NCI-H1436 treated with DMSO at 0.1 percent for 48 hours (cell line): ENCODE results near the gene CPNE6.

Source experiments
- DNase-seq: peaks from one replicate; lab custom pipeline; 2025; lab: John Stamatoyannopoulos, UW

The CPNE6 gene

DNA sequence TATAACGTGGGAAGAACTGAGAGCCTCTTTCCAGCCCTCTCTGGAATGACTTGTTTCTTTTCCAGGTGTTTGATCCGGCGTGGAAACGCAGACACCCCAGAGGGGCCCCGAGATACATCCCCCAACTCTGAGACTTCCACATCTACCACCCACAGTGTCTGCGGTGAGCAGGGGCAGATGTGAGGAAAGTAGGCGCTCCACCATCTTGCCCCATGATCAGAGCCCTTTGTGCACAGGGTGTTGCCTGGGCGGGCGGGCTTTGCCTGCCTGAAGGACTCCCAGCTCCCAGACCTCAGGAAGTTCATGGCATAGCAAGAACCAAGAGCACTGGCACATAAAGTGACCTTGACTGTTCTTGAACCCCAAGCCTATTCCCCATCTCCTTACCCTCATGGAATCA is 16.7 kb upstream of the CPNE6 start:
- DNase-seq, result no peak

DNA sequence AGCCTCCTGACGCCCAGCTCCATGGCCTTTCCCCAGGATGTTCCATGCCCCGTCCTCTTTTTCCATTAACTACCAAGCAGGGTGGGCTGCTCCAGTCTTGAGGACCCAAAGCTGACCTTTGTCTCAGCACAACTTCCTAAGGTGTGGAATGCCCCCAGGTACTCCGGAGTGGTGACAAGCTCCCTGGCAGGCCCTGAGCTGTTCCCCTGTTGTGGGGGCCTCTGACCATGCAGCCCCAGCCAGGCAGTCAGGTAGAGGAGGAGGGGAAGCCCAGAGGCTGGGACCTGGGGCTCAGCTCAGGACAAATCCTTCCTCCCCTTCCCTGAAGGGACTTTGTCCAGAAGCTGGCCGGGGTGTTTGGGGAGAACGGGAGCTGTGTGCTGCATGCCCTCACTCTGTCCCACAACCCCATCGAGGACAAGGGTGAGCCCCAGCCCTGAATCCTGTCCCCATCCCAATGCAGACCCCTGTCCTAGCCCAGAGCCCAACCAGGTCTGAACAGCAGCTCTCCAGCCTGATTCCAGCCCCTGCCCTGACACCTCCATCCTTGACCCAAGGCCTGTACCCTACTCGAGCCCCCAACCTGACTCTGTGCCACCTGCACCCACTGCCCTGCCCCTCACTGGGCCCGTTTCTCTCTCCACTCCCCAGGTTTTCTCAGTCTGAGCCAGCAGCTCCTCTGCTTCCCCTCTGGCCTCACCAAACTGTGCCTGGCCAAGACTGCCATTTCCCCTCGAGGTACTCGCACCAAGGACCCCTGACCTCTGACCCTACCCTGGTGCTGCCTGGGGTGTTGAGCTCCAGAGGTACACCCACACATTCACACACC is 15.2 kb upstream of the CPNE6 start:
- no peak for DNase-seq

DNA sequence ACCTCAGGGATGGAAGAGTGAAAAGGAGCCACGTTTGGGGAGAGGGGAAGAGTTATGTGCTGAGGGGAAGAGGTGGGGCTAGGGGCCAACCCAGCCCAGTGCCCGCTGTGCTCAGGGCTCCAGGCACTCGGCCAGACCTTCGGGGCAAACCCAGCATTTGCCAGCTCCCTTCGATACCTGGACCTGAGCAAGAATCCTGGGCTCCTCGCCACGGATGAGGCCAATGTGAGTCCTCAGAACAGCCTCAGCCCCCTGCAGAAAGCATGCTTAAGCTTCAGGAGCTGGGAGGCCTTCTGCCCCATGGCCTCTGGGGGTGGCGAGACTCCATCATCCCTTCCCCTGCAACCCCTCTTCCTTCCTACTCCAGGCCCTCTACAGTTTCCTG is 14.6 kb upstream of the CPNE6 start:
- DNase-seq, result no peak

DNA sequence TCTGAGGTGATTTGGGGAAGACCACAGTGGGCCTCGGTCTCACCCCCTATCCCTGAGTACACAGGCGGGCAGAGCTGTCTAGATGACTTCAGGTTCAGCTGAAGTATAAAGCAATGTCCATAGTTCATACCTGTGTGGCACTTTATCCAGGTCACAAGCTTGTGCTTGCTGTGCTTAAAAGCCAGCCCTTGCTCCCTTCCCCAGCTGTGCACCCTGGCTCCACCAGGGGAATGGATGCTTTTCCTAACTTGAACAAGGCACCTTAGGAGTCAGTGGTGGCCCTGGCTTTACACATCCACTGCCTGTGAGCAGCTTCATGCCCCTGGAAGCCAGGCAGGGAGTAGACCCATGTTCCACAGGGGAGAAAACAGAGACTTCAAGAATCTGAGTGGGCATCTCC is 14.1 kb upstream of the CPNE6 start:
- no peak for DNase-seq

DNA sequence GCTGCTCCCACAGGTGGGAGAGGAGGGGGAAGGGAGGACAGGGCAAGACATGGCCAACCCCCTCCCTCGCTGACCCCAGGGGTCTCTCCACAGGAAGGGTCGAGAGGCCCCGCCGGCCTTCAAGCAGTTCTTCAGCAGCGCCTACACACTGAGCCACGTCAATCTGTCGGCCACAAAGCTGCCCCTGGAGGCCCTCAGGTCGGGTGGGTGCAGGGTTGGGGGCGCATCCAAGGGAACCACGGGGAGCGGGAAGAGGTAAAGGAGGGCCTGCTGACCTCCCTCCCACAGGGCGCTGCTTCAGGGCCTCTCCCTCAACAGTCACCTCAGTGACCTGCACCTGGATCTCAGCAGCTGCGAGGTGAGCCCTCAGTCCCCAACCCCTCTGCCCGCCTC is 13.5 kb upstream of the CPNE6 start:
- DNase-seq, result no peak

DNA sequence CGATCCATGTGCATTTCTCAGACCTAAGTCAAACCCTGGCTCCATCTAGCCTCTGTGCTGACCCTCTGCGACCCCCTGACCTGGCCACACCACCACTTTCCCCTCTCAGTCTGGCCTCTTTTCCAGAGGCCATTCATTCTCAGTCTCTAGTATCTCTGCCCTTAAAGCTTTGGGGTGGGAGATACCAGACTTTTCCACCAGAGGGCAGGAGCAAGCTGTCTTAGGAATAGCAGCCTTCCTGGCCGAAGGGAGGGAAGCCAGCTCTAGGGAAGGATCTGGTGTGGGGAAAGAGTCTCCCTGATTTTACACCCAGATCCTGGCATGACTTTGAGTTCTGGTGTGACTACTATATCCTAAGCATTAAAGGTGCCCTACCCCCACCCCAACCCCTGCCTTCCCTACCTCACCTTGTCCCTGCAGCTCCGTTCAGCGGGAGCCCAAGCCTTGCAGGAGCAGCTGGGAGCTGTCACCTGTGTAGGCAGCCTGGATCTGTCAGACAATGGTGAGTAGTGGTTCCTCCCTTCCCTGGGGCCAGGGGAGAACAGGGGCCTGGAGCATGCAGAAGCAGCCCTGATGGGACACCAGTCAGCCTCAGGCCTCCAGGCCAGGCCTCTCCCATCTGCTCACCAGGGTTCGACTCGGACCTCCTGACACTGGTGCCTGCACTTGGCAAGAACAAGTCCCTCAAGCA is 13.0 kb upstream of the CPNE6 start:
- no peak for DNase-seq

DNA sequence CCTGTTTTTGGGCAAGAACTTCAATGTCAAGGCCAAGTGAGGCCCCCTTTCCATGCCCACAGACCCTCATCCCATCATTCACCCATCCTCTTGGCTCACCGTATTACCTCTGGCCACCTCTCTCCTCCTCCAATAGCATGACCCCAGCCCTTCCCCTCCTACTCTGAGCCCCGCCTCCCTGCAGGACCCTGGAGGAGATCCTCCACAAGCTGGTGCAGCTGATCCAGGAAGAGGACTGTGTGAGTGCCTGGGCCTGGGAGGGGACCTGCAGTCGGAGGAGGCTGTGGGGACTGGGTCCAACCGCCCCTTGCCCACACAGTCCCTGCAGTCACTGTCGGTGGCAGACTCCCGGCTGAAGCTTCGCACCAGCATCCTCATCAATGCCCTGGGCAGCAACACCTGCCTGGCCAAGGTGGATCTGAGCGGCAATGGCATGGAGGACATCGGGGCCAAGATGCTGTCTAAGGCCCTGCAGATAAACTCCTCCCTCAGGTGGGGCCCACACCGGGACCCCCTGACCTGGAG is 12.3 kb upstream of the CPNE6 start:
- no peak for DNase-seq

DNA sequence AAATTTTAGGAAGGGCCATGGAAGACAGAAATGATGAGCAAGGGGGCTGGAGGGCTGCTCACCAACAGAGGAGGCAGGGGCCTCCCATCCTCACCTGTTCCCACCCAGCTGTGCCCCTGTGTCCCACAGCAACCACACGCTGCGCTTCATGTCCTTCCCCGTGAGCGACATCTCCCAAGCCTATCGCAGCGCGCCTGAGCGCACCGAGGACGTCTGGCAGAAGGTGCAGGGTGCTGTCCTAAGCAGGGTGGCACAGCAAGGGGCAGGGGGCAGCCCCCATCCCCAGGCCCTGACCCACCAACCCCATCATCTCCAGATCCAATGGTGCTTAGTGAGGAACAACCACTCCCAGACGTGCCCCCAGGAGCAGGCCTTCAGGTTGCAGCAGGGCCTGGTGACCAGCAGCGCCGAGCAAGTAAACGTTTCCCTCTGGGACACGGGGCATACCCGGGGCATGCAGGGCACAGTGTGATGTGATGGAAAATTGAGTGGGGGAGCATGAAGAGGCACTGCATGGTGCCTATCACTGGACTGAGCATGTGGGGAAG is 11.4 kb upstream of the CPNE6 start:
- no peak for DNase-seq

DNA sequence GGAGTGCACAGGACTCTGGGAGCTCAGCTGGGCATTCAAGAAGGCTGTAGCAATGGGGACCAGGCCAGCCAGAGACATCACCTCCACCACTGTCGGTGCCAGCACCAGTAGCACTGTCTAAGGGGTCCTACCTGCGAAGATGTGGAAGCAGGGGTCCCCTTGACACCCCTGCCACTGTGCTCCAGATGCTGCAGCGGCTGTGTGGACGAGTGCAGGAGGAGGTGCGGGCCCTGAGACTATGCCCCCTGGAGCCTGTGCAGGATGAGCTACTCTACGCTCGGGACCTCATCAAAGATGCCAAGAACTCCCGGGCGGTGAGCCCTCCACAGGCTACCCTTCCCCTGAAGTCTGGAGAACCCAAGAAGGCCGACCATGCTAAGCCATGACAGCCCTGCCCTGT is 10.9 kb upstream of the CPNE6 start:
- no peak for DNase-seq

DNA sequence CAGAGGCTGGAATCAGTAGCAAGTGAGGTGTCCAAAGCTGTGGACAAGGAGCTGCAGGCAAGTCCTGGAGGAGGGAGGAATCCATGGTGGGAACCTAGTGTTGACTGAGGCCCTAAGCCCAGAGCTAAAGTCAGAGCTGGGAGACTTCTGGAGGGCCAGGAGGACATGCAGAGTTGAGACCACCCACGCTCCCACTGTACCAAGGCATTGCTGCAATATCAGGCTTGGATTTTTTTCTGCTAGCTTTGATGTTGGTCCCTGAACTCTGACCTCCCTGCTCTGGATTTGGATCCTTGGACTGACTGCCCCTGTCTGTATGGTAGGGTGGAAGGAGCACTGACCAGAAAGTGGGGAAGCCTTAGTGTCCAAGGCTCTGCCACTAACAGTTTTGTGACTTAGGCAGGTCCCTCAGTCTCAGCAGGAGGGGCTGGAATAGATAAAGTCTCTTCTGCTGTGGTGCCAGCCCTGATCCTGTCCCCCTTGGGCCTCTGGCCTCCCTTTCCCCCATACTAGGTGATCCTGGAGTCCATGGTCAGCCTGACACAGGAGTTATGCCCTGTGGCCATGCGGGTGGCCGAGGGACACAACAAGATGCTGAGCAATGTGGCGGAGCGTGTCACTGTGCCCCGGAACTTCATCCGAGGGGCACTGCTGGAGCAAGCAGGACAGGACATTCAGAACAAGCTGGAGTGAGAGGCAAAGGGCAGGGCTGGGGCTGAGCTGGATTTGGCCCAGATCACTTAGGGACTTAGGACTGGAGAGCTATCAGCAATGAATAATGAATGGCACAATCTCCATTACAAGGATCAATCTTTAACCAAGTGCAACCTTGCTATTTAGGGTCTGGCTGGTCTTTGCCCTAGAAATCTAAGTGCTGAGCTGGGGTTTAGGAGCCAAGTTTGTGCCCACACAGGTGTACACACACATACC is 10.1 kb upstream of the CPNE6 start:
- no peak for DNase-seq

DNA sequence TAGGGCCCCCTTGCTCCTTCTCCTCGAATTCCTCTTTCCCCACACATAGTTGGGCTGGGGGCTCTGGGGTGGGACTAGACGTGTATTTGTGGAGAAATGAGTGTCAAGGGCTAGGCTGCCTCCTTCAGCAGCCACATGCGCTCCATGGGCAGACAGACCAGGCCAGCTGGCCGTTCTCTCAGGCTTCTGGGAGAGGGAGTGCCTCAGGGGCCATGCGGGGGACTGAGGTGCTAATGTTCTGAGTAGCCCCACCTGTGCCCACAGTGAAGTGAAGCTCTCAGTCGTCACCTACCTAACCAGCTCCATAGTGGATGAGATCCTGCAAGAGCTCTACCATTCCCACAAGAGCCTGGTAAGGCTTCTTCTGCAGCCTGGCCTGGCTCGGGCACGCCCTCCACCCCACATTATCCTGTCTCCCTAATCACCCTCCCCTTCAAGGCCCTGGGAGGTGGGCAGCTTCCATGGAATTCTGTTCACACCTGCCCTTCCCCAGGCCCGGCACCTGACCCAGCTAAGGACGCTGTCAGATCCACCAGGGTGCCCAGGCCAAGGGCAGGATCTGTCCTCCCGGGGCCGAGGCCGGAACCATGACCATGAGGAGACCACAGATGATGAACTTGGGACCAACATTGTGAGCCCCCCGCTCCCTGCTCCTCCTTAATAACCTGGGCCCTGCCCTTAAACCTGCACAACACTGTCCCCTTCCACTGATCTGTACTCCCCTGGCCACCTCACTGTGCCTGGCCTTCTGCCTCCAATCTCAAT is 9.0 kb upstream of the CPNE6 start:
- DNase-seq, result no peak

DNA sequence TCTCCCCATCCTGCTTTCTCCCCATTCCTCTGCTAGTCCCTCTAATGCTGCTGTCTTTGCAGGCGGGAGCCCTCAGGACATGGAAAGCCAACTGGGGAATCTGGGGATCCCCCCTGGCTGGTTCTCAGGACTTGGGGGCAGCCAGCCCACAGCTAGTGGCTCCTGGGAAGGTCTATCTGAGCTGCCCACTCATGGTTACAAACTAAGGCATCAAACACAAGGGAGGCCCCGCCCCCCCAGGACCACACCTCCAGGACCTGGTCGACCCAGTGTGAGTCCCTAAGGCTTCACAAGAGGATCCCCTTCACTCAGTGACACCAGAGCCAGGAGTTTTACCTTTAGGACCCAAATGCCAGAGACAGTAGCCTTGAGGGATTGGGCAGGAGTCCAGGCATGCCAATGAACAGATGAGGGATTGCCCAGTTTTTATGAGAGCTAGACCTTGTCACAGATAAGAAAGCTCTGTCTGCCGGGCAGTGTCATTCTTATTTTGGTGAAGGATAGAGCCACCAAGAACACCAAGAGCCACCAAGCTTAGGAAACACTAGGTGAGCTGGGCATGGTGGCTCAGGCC is 8.0 kb upstream of the CPNE6 start:
- no peak for DNase-seq

DNA sequence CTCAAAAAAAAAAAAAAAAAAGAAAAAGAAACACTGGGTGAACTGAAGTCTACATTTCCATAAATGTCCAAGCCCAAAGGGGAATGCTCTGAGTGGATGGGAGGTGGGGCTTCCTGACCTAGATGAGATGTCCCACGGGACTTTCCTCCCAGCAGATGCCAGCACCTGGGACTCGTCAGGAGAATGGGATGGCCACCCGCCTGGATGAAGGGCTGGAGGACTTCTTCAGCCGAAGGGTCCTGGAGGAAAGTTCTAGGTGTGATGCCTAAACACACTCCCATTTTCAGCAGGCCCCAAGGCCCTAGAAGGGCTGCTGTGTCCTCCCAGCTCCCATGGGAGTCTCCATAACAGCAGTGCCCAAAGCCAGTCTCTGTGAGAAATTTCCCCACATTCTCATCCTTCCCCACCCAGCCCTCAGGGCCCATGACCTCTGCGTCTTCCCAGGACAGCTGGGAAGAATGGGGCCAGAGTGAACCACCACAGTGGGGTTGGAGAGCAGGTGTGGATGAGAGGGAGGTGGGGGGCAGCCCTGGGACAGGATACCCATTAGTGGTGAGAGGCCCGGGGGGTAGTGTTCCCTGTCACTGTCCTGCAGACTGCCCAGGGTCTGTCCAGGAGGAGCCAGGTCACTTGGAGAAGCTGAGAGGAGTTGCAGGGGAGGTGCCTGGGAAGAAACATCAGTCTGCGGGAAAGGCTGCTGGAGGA is 7.1 kb upstream of the CPNE6 start:
- no peak for DNase-seq

DNA sequence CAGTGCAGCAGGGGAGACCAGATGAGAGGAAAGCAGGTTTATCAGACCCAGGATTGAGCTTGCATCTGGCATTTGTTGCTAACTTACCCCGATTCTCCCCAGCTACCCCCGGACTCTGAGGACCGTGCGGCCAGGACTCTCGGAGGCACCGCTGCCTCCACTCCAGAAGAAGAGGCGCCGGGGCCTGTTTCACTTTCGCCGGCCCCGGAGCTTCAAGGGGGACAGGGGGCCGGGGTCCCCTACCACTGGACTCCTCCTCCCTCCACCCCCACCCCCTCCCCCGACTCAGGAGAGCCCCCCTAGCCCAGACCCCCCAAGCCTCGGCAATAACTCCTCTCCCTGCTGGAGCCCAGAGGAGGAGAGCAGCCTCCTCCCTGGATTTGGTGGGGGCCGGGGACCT is 6.5 kb upstream of the CPNE6 start:
- DNase-seq, result no peak

DNA sequence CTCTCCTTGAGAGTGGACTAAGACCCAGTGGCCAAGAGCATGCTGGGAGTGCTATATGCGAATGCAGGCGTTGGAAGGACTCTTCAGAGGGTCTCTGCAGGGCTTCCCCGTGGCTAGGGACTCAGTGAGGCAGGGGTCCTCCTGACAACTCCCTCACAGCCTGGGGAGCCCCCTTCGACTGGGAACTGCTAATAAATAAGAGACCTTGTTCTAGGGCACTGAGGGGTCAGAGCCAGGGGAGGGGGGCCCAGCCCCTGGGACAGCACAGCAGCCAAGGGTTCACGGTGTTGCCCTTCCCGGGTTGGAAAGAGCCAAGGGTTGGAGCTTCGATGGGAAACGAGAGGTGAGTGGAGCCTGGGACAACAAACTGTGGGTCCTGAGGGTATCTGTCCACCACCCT is 6.0 kb upstream of the CPNE6 start:
- DNase-seq, result no peak

DNA sequence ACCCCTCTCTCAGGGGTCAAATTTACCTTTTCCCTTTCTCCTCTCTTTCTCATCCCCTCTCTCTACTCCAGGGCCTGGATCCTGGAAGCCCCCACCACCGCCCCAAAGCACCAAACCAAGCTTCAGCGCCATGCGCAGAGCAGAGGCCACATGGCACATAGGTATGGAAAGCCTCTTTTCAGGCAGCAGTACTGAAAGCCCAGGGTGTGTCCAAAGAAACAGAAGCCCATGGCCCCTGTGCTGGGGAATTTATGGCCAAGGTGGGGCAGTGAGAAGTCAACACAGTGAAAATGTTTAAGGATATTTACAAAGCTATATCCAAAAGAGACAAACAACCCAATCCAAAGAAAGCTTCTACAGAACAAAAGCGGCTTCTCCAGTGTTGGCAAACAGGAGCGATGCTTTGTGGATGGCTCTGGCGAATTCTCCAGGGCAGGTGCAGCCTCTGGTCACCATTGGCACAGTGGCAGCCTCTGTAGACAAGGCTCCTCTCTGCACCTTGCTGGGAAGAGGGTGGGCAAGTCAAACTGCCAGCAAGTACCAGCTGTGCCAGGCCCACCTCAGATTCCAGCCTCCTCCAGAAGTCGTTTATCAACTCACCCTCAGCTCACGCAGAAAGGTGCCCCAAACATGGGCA is 4.7 kb upstream of the CPNE6 start:
- DNase-seq, result no peak

DNA sequence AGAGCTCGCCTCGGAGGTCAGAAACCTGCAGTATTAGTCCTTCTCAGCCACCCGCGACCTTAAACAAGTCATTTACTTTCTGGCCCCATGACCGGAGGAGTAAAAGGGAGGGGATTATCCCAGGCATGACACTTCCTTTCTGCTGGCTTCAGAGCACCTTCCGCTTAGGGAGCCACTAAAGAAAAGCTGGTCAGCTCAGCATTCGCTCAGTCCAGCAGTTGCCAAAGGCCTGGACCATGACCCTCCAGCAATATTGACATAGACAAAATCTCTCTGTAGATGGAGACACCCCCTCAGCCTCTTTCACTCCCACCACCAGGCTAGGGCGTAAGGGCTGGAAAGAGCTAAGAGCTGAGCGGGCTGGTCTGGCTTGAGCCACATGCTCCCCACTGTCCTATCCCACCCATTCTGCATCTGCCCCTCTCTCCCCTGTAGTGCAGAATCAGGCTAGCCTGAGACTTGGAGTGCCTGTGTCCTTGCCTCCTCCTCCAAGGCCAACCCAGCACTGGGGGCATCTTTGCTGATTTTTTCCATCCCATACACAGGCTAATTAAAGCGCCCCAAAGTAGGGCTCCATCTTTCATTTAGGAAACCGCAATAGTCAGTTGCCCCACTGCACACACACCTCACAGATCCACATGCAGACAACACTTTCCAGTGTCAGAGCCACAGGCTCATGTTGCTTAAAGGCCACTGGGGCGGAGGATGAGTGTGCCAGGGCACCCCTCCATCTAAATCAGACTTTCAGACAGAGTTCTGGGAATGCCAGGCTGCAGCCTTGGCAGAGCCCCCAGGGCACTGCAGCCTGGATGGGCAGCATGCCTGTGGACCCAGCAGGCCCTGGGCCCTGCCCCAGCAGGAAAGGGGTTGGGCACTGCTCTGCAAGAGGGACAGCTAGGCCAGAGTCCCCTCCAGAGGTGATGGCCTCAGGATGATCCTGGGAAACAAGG is 4.0 kb upstream of the CPNE6 start:
- no peak for DNase-seq

DNA sequence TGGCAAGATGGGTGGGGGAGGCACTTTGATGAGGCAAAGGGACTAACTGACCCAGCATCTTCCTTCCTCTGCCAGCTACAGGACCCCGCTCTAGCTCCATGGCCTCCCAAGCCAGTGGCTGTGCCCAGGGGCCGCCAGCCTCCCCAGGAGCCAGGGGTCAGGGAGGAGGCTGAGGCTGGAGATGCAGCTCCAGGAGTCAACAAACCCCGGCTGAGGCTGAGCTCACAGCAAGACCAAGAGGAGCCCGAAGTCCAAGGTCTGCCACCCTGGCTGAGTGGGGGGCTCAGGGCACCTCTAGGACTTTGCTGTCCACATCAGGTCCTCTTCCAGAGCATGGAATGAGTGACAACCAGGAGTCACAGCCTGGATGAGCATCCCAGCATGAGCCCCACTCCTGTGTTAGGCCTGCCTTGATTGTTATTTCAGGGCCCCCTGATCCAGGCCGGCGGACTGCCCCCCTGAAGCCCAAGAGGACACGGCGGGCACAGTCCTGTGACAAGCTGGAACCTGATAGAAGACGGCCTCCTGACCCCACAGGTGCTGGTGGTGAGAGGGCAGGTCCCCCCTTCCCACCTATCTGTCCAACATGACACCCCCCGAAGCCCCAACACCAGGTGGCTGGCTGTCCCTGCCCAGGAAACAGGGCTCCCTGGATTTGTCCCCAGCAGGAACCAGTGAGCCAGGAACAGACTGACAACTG is 2.5 kb upstream of the CPNE6 start:
- DNase-seq, result no peak
